Endothelial cell of umbilical vein (primary cell): ENCODE measurements around the gene MCEMP1.

Source experiments
- EZH2 ChIP-seq: IDR thresholded peaks from 2 replicates; pipeline ENCODE4 v1.6.1; 2012; ENCODE audit warnings: borderline replicate concordance, low read depth, mild to moderate bottlenecking, moderate library complexity, low read length, inconsistent platforms; ENCODE audit not compliant: severe bottlenecking
- FOS ChIP-seq: IDR thresholded peaks from 2 replicates; pipeline ENCODE4 v1.6.1; 2011; ENCODE audit warnings: mild to moderate bottlenecking, low read length, moderate library complexity, borderline replicate concordance; ENCODE audit not compliant: insufficient read depth
- MYC ChIP-seq: IDR thresholded peaks from one replicate; pipeline ENCODE4 v1.6.1; 2011; ENCODE audit warnings: mild to moderate bottlenecking, low read depth, low read length
- POLR2A ChIP-seq: IDR thresholded peaks from 2 replicates; pipeline ENCODE4 v1.6.1; 2012; ENCODE audit warnings: low read depth, mild to moderate bottlenecking, control low read depth, low read length
- POLR2AphosphoS5 ChIP-seq: IDR thresholded peaks from 2 replicates; pipeline ENCODE4 v1.6.1; 2012; ENCODE audit warnings: low read depth, mild to moderate bottlenecking, control low read depth, low read length, moderate library complexity; ENCODE audit not compliant: insufficient read depth
- TF ChIP-seq, protein P1 (sequence below), 2 donors: IDR thresholded peaks; 1 replicate in 1 of 2; 2 replicates in 1 of 2; pipeline ENCODE4 v1.5.1; 2011; ENCODE audit warnings: low read length in 2 of 2, mild to moderate bottlenecking in 2 of 2, moderate library complexity in 2 of 2, control low read depth in 1 of 2, inconsistent platforms in 1 of 2, low read depth in 1 of 2; ENCODE audit not compliant: insufficient read depth in 1 of 2; ENCODE audit errors: extremely low read depth in 1 of 2
- TF ChIP-seq, protein P2 (sequence below): IDR thresholded peaks from 2 replicates; pipeline ENCODE4 v1.6.1; 2011; ENCODE audit not compliant: insufficient read depth, insufficient read length

DNA sequence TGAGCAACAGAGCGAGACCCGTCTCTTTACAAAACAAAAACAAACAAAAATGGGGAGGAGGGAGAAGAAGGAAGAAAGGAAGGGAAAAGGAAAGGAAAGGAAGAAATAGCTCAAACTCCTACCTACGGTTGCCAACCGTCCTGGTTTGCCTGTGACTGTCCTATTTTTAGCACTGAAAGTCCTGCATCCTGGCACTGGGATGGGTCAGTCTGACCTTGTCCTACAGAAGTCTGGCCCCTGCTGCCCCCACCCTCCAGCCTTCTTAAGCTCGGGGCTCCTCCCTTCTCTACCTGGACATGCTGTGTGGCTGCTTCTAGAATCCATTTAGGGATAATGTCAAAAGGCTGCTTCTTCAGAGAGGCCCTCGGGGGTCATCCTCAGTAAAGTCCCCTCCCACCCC lies 41.2 kb upstream of the MCEMP1 start:
- TF ChIP-seq, protein P1, sequence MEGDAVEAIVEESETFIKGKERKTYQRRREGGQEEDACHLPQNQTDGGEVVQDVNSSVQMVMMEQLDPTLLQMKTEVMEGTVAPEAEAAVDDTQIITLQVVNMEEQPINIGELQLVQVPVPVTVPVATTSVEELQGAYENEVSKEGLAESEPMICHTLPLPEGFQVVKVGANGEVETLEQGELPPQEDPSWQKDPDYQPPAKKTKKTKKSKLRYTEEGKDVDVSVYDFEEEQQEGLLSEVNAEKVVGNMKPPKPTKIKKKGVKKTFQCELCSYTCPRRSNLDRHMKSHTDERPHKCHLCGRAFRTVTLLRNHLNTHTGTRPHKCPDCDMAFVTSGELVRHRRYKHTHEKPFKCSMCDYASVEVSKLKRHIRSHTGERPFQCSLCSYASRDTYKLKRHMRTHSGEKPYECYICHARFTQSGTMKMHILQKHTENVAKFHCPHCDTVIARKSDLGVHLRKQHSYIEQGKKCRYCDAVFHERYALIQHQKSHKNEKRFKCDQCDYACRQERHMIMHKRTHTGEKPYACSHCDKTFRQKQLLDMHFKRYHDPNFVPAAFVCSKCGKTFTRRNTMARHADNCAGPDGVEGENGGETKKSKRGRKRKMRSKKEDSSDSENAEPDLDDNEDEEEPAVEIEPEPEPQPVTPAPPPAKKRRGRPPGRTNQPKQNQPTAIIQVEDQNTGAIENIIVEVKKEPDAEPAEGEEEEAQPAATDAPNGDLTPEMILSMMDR (IDR thresholded peaks at IDR 0.05; ENCODE audit: extremely low read depth in 1 of 2, insufficient read depth in 1 of 2, low read depth in 1 of 2, low read length in 2 of 2) = no peak
- TF ChIP-seq EZH2 = no peak
- no peak for TF ChIP-seq POLR2A
- TF ChIP-seq MYC = no peak
- TF ChIP-seq, protein P2, sequence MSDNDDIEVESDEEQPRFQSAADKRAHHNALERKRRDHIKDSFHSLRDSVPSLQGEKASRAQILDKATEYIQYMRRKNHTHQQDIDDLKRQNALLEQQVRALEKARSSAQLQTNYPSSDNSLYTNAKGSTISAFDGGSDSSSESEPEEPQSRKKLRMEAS = no peak
- TF ChIP-seq POLR2AphosphoS5 = no peak
- TF ChIP-seq FOS = no peak
